ENCODE results near the gene S100B. TPM values are rescaled to one million over a fixed set of nuclear protein-coding genes. Genes with fewer than 3 reads are reported as not detected.

Gene S100B
- total RNA-seq, 1 donor from 2014 or later: not detected

GRCh38 chr21:46639489-46640386, 34.9 kb upstream of the S100B start:
- H3K27me3 Mint-ChIP-seq (ENCODE audit: unreplicated experiment): peaks cover 2% of the 10 kb centered on the region
- peak overlapping the region; percentile 57 for H3K4me3 Mint-ChIP-seq (ENCODE audit: unreplicated experiment)
- DNase-seq: no peak
- TF ChIP-seq CTCF (IDR thresholded peaks at IDR 0.05; ENCODE audit: partially characterized antibody, unreplicated experiment): peak; percentile 37
- H3K36me3 Mint-ChIP-seq (ENCODE audit: unreplicated experiment): no peaks in the 10 kb centered on the region
- H3K27ac Mint-ChIP-seq (ENCODE audit: unreplicated experiment): no peak overlapping the region
- peaks cover 3% of the 10 kb centered on the region for H3K9me3 Mint-ChIP-seq (ENCODE audit: unreplicated experiment)
- peaks cover 12% of the 10 kb centered on the region for H3K4me1 Mint-ChIP-seq (ENCODE audit: low read depth, unreplicated experiment)

- Mint-ChIP-seq H3K9me3 (ENCODE audit: unreplicated experiment) (peaks cover 7% of the 10 kb centered on the region), H3K4me3 (ENCODE audit: unreplicated experiment) (peak overlapping the region; percentile 48), H3K27ac (ENCODE audit: unreplicated experiment) (no peak overlapping the region), H3K27me3 (ENCODE audit: unreplicated experiment) (peaks cover 2% of the 10 kb centered on the region), H3K36me3 (ENCODE audit: unreplicated experiment) (no peaks in the 10 kb centered on the region), H3K4me1 (ENCODE audit: low read depth, unreplicated experiment) (peaks cover 18% of the 10 kb centered on the region)
- TF ChIP-seq CTCF (IDR thresholded peaks at IDR 0.05; ENCODE audit: partially characterized antibody, unreplicated experiment): no peak
- DNase-seq: no peak
Measured at GRCh38 chr21:46637952-46638746, 33.3 kb upstream of the S100B start.

- Mint-ChIP-seq H3K9me3 (ENCODE audit: unreplicated experiment) (peaks cover 7% of the 10 kb centered on the region), H3K4me1 (ENCODE audit: low read depth, unreplicated experiment) (peaks cover 18% of the 10 kb centered on the region), H3K27me3 (ENCODE audit: unreplicated experiment) (peaks cover 2% of the 10 kb centered on the region), H3K4me3 (ENCODE audit: unreplicated experiment) (peak overlapping the region; percentile 92), H3K36me3 (ENCODE audit: unreplicated experiment) (no peaks in the 10 kb centered on the region), H3K27ac (ENCODE audit: unreplicated experiment) (no peak overlapping the region)
- TF ChIP-seq CTCF (IDR thresholded peaks at IDR 0.05; ENCODE audit: partially characterized antibody, unreplicated experiment): no peak
- no peak for DNase-seq
Measured at GRCh38 chr21:46636550-46637285, 31.8 kb upstream of the S100B start.

GRCh38 chr21:46636181-46636512, 31.3 kb upstream of the S100B start:
- no peak for TF ChIP-seq CTCF (IDR thresholded peaks at IDR 0.05; ENCODE audit: partially characterized antibody, unreplicated experiment)
- H3K4me1 Mint-ChIP-seq (ENCODE audit: low read depth, unreplicated experiment): peaks cover 18% of the 10 kb centered on the region

More at GRCh38 chr21:46636181-46636512, 31.3 kb upstream of the S100B start:
- Mint-ChIP-seq H3K4me3 (ENCODE audit: unreplicated experiment) (peak overlapping the region; percentile 92), H3K36me3 (ENCODE audit: unreplicated experiment) (peaks cover 4% of the 10 kb centered on the region), H3K9me3 (ENCODE audit: unreplicated experiment) (peaks cover 9% of the 10 kb centered on the region), H3K27ac (ENCODE audit: unreplicated experiment) (peak overlapping the region; percentile 78), H3K27me3 (ENCODE audit: unreplicated experiment) (peaks cover 2% of the 10 kb centered on the region)
- no peak for DNase-seq

Measured in glutamatergic neuron (in vitro differentiated cells).